GM18909 (cell line): ENCODE measurements around the gene SDS.
A peak's percentile ranks its signal among the peaks of the same experiment; 100 is the strongest.
"Not testable (repeated sequence)": the region's sequence is repeated elsewhere in the genome, so short reads cannot be mapped to it uniquely, and the experiment has no call there.

Experiments
- ATAC-seq: cut with Tn5 transposase; IDR thresholded peaks from one replicate; pipeline ENCODE4 v1.9.1; 2021; ENCODE audit warnings: mild to moderate bottlenecking; ENCODE audit not compliant: unreplicated experiment, poor library complexity

Gene SDS

GRCh38 chr12:113359133-113359938, 44.4 kb downstream of the SDS start:
- no peak for ATAC-seq

- peak; percentile 88 for ATAC-seq
These were observed 45.1 kb downstream of the SDS start, which contains the start of gene PLBD2 for GRCh38 chr12:113358381-113359132. Gene PLBD2 (plus strand): TSS chr12:113358587. CDS start chr12:113358601, 14 bp downstream.

- ATAC-seq: not testable (repeated sequence)
These were observed 49.5 kb downstream of the SDS start for GRCh38 chr12:113354192-113354591.

- no peak for ATAC-seq
These were observed 52.6 kb downstream of the SDS start for GRCh38 chr12:113351089-113351488.

GRCh38 chr12:113348849-113349536, 54.7 kb downstream of the SDS start:
- ATAC-seq: no peak

- ATAC-seq: no peak
These were observed 55.8 kb downstream of the SDS start for GRCh38 chr12:113347892-113348291.

- ATAC-seq: no peak
These were observed 56.6 kb downstream of the SDS start for GRCh38 chr12:113347107-113347506.

- ATAC-seq: no peak
These were observed 57.3 kb downstream of the SDS start for GRCh38 chr12:113346353-113346752.

GRCh38 chr12:113345318-113345717, 58.4 kb downstream of the SDS start:
- ATAC-seq: no peak
